GM18502 (cell line): ENCODE measurements around the gene RIMS1.
"Not testable (repeated sequence)": the region's sequence is repeated elsewhere in the genome, so short reads cannot be mapped to it uniquely, and the experiment has no call there.

Experiments
- ATAC-seq: cut with Tn5 transposase; IDR thresholded peaks from one replicate; pipeline ENCODE4 v1.9.1; 2021; ENCODE audit warnings: mild to moderate bottlenecking; ENCODE audit not compliant: unreplicated experiment, poor library complexity

The RIMS1 gene

GRCh38 chr6:72316675-72317380 is 430.5 kb downstream of the RIMS1 start:
- no peak for ATAC-seq

GRCh38 chr6:72321788-72322187 is 435.4 kb downstream of the RIMS1 start:
- no peak for ATAC-seq

- ATAC-seq = no peak
Observed at GRCh38 chr6:72322771-72323170, 436.4 kb downstream of the RIMS1 start.

- ATAC-seq = no peak
Observed at GRCh38 chr6:72324591-72324990, 438.2 kb downstream of the RIMS1 start.

DNA sequence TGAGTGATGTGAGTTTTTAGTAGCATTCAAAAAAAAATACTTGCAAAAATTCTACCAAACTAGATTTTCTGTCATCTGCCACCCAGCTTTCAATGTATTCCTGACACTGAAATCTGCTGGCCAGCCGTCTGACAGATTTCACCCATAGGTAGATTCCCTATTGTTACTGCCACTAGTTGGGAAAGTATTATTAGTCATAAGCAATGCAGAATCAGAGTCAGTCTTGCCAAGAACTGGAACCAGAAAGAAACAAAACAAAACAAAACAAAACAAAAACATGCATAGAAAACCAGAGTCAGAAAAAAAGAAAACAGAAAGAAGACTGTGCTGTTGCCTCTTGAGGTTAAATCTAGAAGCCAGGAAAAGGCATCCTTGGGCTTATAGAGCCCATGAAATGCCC is 442.4 kb downstream of the RIMS1 start:
- ATAC-seq = no peak

DNA sequence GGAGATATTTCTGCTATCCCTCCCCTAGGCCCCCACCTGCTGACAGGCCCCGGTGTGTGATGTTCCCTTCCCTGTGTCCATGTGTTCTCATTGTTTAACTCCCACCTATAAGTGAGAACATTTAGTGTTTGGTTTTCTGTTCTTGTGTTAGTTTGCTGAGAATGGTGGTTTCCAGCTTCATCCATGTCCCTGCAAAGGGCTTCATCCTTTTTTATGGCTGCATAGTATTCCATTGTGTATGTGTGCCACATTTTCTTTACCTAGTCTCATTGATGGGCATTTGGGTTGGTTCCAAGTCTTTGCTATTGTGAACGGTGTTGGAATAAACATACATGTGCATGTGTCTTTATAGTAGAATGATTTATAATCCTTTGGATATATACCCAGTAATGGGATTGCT is 448.9 kb downstream of the RIMS1 start:
- not testable (repeated sequence) for ATAC-seq

DNA sequence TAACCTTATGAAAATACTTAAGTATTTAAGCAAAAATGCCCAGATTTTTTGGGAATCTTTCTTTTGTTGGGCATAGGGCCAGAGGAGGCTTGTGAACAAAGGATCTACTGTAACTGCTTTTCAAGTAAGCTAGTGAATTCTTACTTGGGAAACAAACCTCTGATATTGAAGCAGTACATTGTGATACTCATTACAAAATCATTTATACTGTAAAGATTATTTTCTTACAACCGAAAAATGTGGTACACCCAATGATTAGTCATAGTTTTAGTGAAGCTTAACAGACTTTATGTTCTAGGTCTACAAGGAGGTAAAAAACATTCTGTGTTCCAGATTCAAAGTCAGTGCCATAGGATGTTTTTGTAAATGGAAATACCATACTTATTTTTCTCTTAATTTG is 462.6 kb downstream of the RIMS1 start:
- no peak for ATAC-seq

DNA sequence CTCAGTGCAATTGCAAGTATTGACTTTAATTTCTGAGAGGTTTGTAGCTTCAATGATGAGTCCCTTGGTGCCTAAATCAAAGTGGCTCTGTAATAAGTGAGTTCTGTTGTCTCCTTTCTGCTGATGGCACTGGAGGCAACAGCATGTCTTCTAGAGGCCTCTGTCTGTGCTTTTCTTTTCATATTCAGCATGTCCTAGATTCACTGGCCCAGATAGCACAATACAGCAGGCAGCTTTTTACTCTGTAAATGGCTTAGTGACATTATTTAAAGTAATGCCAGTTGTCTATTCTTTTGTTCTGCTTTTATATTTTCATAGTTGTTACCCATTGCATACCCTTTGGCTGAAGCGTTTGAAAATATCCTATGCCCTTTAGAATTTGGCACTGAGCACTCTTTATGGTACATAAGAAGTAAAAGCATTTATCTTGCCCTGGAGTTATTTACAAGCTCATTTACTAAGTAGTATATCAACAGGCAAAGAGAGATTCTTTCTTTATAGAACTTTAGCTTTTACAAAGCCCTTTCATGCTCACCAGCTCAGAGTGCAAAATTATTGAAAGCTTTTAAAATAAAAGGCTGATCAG is 464.0 kb downstream of the RIMS1 start:
- no peak for ATAC-seq

- ATAC-seq = no peak
Observed at GRCh38 chr6:72363844-72364740, 477.7 kb downstream of the RIMS1 start.

- ATAC-seq = peak; percentile 54
Observed at GRCh38 chr6:72365773-72366172, 479.4 kb downstream of the RIMS1 start.

GRCh38 chr6:72367439-72367838 is 481.1 kb downstream of the RIMS1 start:
- ATAC-seq = peak; percentile 43

GRCh38 chr6:72371473-72371872 is 485.1 kb downstream of the RIMS1 start:
- no peak for ATAC-seq

DNA sequence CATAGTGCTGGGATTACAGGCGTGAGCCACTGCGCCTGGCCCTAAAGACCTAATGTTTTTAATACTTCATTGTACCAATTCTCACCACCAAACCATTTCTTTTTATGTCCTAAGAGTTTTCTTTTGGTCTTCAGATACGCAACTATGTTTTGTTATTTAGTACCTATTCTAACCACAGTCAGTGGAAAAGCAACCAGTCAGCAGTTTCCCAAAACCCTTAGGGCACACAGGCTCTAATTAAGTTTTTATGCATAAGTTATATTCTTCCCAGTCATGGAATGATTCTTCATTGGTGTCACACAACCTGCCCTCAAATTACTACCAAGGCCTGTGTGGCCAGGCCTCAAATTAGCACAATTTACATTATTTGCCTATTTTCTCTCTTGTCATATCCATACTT is 487.8 kb downstream of the RIMS1 start:
- no peak for ATAC-seq

DNA sequence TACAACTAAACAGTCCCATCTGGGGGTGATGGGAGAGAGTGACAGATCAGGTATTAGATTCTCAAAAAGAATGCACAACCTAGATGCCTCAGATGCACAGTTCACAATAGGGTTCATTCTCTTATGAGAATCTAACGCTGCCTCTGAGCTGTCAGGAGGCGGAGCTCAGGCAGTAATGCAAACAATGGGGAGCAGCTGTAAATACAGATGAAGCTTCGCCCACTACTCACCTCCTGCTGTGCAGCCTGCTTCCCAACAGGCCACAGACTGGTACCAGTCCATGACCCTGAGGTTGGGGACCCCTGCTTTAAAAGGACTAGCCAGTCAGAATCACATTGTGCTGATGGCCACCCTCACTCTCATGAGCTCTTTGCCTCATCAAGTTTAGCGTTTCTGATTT is 488.5 kb downstream of the RIMS1 start:
- no peak for ATAC-seq

DNA sequence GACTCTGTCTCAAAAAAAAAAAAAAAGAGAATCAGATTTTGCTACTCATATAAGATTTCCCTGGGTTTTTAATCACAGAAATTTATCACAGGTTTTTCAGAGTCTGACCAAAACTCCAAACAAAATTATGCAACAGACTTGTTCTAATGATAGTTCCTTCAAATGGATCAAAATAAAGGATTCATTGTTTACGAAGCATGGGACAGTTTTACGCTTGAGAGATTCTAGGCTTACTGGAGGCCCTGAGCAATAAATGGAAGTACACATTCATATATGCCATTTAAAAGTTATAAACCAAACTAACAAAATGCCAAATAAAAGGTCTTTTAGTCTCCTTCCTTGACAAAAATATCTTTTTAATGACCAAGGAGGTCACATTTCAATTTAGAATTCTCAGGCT is 490.4 kb downstream of the RIMS1 start:
- no peak for ATAC-seq

GRCh38 chr6:72381076-72381475 is 494.7 kb downstream of the RIMS1 start:
- no peak for ATAC-seq

- ATAC-seq = peak; percentile 98
Observed at GRCh38 chr6:72382602-72383529, 496.5 kb downstream of the RIMS1 start.

DNA sequence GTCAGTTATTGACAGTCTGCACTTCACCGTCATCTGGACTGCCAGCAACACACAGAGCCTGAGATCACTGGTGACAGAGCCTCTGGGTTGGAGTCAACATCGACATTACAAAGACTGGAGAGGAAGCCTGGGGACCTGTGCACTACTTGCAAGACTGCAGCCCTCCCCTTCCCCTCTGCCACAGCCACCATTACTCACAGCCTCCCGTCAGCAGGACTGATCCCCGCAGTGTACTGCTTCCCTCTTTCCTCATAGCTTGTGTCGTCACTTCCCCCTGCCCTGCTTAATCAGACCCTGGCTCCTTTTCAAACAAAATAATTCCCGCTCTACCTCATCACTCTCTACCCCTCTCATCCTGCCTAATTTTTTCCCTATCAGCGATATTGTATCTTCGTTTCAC is 500.0 kb downstream of the RIMS1 start:
- no peak for ATAC-seq

- ATAC-seq = no peak
Observed at GRCh38 chr6:72389698-72390097, 503.3 kb downstream of the RIMS1 start.

- ATAC-seq = no peak
Observed at GRCh38 chr6:72390548-72390947, 504.2 kb downstream of the RIMS1 start.
